ENCODE data around the gene PDE3A.

- TF ChIP-seq CTCF (conservative IDR thresholded peaks at IDR 0.05; ENCODE audit: low read length) (no peak), EZH2phosphoT487 (IDR thresholded peaks at IDR 0.05; ENCODE audit: borderline replicate concordance, low read depth, low read length) (no peak)
Observed at GRCh38 chr12:20370866-20371519, 2.7 kb downstream of the PDE3A start.
